Dendritic cell treated with granulocyte-macrophage colony-stimulating factor and Interleukin-4, amounts not matched to agents 40 ng/mL and 50 ng/mL, for 4 days (primary cell): ENCODE results near the gene CLEC19A.

ENCODE experiments used
- H3K27ac Mint-ChIP-seq: one replicate; pipeline ENCODE4 v1.8.0; 2022; ENCODE audit warnings: mild to moderate bottlenecking, mixed read lengths
- H3K27me3 Mint-ChIP-seq: one replicate; pipeline ENCODE4 v1.8.0; 2022; ENCODE audit warnings: mild to moderate bottlenecking, mixed read lengths
- H3K36me3 Mint-ChIP-seq: one replicate; pipeline ENCODE4 v1.8.0; 2022; ENCODE audit warnings: low read depth, mixed read lengths
- H3K4me1 Mint-ChIP-seq: one replicate; pipeline ENCODE4 v1.8.0; 2022; ENCODE audit warnings: low read depth, mixed read lengths
- H3K4me3 Mint-ChIP-seq: one replicate; pipeline ENCODE4 v1.8.0; 2022; ENCODE audit warnings: mild to moderate bottlenecking, moderate library complexity, mixed read lengths
- H3K9me3 Mint-ChIP-seq: one replicate; pipeline ENCODE4 v1.8.0; 2022; ENCODE audit warnings: mixed read lengths
- intact Hi-C: fragments of 100-400 bp; cut with micrococcal nuclease; formaldehyde crosslinking; loops from one replicate; pipeline ENCODE4 v1.15.0; 2022

The CLEC19A gene

DNA sequence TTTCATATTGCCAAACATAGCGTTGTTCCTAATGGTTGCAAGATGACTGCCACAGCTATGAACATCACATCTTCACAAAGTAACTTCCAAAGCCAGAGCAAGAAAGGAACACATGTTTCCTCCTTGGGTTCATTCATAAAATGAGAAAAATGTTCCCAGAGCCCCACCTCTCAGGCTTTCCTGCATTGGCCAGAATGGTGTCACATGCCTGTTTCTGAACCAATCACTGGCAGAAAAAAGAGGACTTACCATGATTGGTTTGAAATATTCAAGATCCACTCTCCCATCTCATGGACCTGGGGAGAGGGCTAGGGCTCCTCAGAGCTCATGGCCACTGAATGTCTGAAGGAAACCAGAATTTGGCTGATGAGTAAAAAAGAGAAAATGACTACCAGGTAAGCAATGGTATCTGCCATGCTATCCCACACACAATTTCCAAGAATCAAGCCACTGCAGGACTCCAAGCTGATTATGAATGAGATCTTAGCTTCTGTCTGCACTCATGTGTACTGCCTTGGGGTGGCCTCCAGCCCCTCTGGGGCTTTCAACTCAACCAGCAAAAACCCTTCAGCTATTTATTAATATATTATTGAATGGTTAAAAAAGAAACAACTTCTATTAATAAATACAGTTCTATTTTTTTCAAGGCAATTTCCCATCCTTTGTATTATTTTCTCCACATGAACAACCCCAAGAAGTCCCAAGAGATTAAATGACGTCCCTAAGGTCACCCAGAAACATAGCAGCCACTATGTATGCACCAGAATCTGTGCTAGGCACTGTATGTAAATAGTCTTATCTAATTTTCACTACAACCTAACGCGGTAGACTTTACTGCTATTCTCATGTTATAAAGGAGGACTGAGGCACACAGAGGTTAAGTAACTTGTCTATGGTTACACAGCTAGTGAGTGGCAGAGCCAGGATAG lies 70.8 kb downstream of the CLEC19A start:
- H3K4me1 Mint-ChIP-seq = peaks cover 6% of the 10 kb centered on the region
- H3K4me3 Mint-ChIP-seq = no peak overlapping the region
- intact Hi-C loops = no loop called here
- no peaks in the 10 kb centered on the region for H3K36me3 Mint-ChIP-seq
- no peak overlapping the region for H3K27ac Mint-ChIP-seq
- no peaks in the 10 kb centered on the region for H3K9me3 Mint-ChIP-seq
- H3K27me3 Mint-ChIP-seq = peaks cover 25% of the 10 kb centered on the region

GRCh38 chr16:19359556-19359955 lies 74.0 kb downstream of the CLEC19A start:
- Mint-ChIP-seq H3K9me3 (no peaks in the 10 kb centered on the region), H3K27me3 (peaks cover 32% of the 10 kb centered on the region), H3K27ac (no peak overlapping the region), H3K36me3 (no peaks in the 10 kb centered on the region), H3K4me1 (peaks cover 6% of the 10 kb centered on the region), H3K4me3 (no peak overlapping the region)
- intact Hi-C loops = no loop called here
